K562 (cell line): ENCODE results near the gene SMIM12.

Experiments
- CEBPB ChIP-seq: fragments of 450-650 bp; IDR thresholded peaks from 2 replicates; pipeline ENCODE4 v1.6.1; 2016; ENCODE audit warnings: missing genetic modification characterization, missing compliant biosample characterization
- E2F3 ChIP-seq: fragments of 250-450 bp; sonication (Bioruptor Pico); IDR thresholded peaks from 2 replicates; pipeline ENCODE4 v1.4.0; 2020; ENCODE audit warnings: mild to moderate bottlenecking
- EP300 ChIP-seq: IDR thresholded peaks from 2 replicates; pipeline ENCODE4 v1.6.1; 2012; ENCODE audit warnings: low read length, improper control_type of control experiment
- EZH2 ChIP-seq: IDR thresholded peaks from 2 replicates; pipeline ENCODE4 v1.6.1; 2012; ENCODE audit warnings: low read depth, mild to moderate bottlenecking, inconsistent platforms, low read length, borderline replicate concordance
- RAD21 ChIP-seq, 2 experiments: fragments of 250-450 bp in 1 of 2; fragments of 450-650 bp in 1 of 2; sonication (Bioruptor Pico) in 1 of 2; formaldehyde crosslinking in 1 of 2; IDR thresholded peaks in 1 of 2; conservative IDR thresholded peaks in 1 of 2; 2 replicates each; pipeline versions ENCODE4 v1.4.0 to v1.8.0; 2020 to 2022; ENCODE audit warnings: mild to moderate bottlenecking in 2 of 2, moderate library complexity in 1 of 2
- RBM22 ChIP-seq: fragments of 200-400 bp; formaldehyde crosslinking; IDR thresholded peaks from 2 replicates; pipeline ENCODE4 v1.6.1; 2018; ENCODE audit warnings: low read length, low read depth; ENCODE audit not compliant: poor library complexity, severe bottlenecking
- SMC3 ChIP-seq: conservative IDR thresholded peaks from 2 replicates; pipeline ENCODE4 v1.6.1; 2011; ENCODE audit warnings: low read depth, low read length, improper control_type of control experiment; ENCODE audit not compliant: insufficient read depth
- SPI1 ChIP-seq: IDR thresholded peaks from 2 replicates; pipeline ENCODE4 v1.6.1; 2011; ENCODE audit warnings: low read depth, low read length, control low read depth, borderline replicate concordance
- TF ChIP-seq, protein P1 (sequence below), 3 experiments: IDR thresholded peaks in 2 of 3; conservative IDR thresholded peaks in 1 of 3; 2 replicates each; pipeline ENCODE4 v1.5.1; 2011 to 2012; ENCODE audit warnings: low read length in 3 of 3, mild to moderate bottlenecking in 3 of 3, control low read depth in 2 of 3, improper control_type of control experiment in 1 of 3, inconsistent platforms in 1 of 3, low read depth in 1 of 3, mixed read lengths in 1 of 3, moderate library complexity in 1 of 3; ENCODE audit not compliant: insufficient read depth in 2 of 3
- TF ChIP-seq, protein P2 (sequence below): sonication (generic); formaldehyde crosslinking; IDR thresholded peaks from 2 replicates; pipeline ENCODE4 v1.5.0; 2020; ENCODE audit warnings: missing genetic modification reagents
- TF ChIP-seq, protein P3 (sequence below): sonication (generic); formaldehyde crosslinking; IDR thresholded peaks from 2 replicates; pipeline ENCODE4 v1.8.1; 2023; ENCODE audit warnings: mild to moderate bottlenecking, missing genetic modification reagents
- TF ChIP-seq, protein P4 (sequence below), 2 experiments: IDR thresholded peaks; 2 replicates each; pipeline ENCODE4 v1.6.1; 2011; ENCODE audit warnings: borderline replicate concordance in 1 of 2, control low read depth in 1 of 2, low read depth in 1 of 2, low read length in 1 of 2, mild to moderate bottlenecking in 1 of 2, mixed read lengths in 1 of 2, moderate library complexity in 1 of 2; ENCODE audit not compliant: insufficient read depth in 1 of 2, insufficient read length in 1 of 2, poor library complexity in 1 of 2, severe bottlenecking in 1 of 2; ENCODE audit errors: extremely low read depth in 1 of 2

DNA sequence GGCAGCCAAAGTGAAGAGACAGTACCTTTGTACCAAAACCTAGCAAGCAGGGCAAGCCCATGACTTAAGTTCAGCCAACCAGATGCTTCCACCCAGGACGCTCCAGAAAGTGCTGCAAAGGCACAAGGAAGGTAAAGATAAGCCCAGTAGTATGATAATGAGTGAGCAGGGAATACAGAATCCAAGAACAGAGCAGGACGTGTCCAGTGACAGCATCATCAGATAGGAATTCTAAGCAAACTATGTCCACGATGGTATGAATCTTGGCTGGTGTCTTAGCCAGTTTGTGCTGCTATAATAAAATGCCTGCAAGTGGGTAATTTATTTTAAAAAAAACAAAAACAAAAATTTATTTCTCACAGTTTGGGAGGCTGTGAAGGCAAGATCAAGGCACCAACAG lies 53.2 kb downstream of the SMIM12 start:
- TF ChIP-seq, protein P1, sequence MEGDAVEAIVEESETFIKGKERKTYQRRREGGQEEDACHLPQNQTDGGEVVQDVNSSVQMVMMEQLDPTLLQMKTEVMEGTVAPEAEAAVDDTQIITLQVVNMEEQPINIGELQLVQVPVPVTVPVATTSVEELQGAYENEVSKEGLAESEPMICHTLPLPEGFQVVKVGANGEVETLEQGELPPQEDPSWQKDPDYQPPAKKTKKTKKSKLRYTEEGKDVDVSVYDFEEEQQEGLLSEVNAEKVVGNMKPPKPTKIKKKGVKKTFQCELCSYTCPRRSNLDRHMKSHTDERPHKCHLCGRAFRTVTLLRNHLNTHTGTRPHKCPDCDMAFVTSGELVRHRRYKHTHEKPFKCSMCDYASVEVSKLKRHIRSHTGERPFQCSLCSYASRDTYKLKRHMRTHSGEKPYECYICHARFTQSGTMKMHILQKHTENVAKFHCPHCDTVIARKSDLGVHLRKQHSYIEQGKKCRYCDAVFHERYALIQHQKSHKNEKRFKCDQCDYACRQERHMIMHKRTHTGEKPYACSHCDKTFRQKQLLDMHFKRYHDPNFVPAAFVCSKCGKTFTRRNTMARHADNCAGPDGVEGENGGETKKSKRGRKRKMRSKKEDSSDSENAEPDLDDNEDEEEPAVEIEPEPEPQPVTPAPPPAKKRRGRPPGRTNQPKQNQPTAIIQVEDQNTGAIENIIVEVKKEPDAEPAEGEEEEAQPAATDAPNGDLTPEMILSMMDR (IDR thresholded peaks at IDR 0.05 in 2 of 3, conservative IDR thresholded peaks at IDR 0.05 in 1 of 3; ENCODE audit: insufficient read depth in 2 of 3, low read depth in 1 of 3, low read length in 3 of 3) = no peak
- TF ChIP-seq, protein P2, sequence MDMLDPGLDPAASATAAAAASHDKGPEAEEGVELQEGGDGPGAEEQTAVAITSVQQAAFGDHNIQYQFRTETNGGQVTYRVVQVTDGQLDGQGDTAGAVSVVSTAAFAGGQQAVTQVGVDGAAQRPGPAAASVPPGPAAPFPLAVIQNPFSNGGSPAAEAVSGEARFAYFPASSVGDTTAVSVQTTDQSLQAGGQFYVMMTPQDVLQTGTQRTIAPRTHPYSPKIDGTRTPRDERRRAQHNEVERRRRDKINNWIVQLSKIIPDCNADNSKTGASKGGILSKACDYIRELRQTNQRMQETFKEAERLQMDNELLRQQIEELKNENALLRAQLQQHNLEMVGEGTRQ (CRISPR knock-in tag) = no peak
- TF ChIP-seq EZH2 = no peak
- TF ChIP-seq SPI1 = no peak
- TF ChIP-seq RAD21 (CRISPR knock-in tag; conservative IDR thresholded peaks at IDR 0.05 in 1 of 2, IDR thresholded peaks at IDR 0.05 in 1 of 2) = no peak
- no peak for TF ChIP-seq E2F3 (CRISPR knock-in tag)
- TF ChIP-seq CEBPB (tag) = no peak
- TF ChIP-seq EP300 = no peak
- TF ChIP-seq, protein P3, sequence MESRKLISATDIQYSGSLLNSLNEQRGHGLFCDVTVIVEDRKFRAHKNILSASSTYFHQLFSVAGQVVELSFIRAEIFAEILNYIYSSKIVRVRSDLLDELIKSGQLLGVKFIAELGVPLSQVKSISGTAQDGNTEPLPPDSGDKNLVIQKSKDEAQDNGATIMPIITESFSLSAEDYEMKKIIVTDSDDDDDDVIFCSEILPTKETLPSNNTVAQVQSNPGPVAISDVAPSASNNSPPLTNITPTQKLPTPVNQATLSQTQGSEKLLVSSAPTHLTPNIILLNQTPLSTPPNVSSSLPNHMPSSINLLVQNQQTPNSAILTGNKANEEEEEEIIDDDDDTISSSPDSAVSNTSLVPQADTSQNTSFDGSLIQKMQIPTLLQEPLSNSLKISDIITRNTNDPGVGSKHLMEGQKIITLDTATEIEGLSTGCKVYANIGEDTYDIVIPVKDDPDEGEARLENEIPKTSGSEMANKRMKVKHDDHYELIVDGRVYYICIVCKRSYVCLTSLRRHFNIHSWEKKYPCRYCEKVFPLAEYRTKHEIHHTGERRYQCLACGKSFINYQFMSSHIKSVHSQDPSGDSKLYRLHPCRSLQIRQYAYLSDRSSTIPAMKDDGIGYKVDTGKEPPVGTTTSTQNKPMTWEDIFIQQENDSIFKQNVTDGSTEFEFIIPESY (CRISPR knock-in tag) = no peak
- no peak for TF ChIP-seq SMC3
- TF ChIP-seq, protein P4, sequence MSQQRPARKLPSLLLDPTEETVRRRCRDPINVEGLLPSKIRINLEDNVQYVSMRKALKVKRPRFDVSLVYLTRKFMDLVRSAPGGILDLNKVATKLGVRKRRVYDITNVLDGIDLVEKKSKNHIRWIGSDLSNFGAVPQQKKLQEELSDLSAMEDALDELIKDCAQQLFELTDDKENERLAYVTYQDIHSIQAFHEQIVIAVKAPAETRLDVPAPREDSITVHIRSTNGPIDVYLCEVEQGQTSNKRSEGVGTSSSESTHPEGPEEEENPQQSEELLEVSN (IDR thresholded peaks at IDR 0.05; ENCODE audit: borderline replicate concordance in 1 of 2, extremely low read depth in 1 of 2, insufficient read depth in 1 of 2, insufficient read length in 1 of 2, low read depth in 1 of 2, low read length in 1 of 2, poor library complexity in 1 of 2, severe bottlenecking in 1 of 2) = no peak
- no peak for TF ChIP-seq RBM22
